HG03060 (cell line): ENCODE results near the gene EXOC1.

Experiments used
- ATAC-seq: cut with Tn5 transposase; IDR thresholded peaks from one replicate; pipeline ENCODE4 v1.9.1; 2021; ENCODE audit warnings: low read depth, moderate number of reproducible peaks; ENCODE audit not compliant: unreplicated experiment

Gene EXOC1

GRCh38 chr4:55851885-55852284 is 1.6 kb upstream of the EXOC1 start:
- ATAC-seq, result no peak

GRCh38 chr4:55854129-55854528 is 681 bp downstream of the EXOC1 start:
- no peak for ATAC-seq

- ATAC-seq, result no peak
Measured at GRCh38 chr4:55857586-55857985, 4.1 kb downstream of the EXOC1 start.

GRCh38 chr4:55859711-55860110 is 6.3 kb downstream of the EXOC1 start:
- ATAC-seq, result no peak

- no peak for ATAC-seq
Measured at GRCh38 chr4:55864577-55865223, 11.3 kb downstream of the EXOC1 start.

- ATAC-seq, result no peak
Measured at GRCh38 chr4:55865228-55865806, 11.9 kb downstream of the EXOC1 start.

GRCh38 chr4:55866290-55866907 is 13.0 kb downstream of the EXOC1 start:
- ATAC-seq, result peak; percentile 79

GRCh38 chr4:55866973-55867574 is 13.6 kb downstream of the EXOC1 start:
- peak; percentile 58 for ATAC-seq

GRCh38 chr4:55868581-55869090 is 15.2 kb downstream of the EXOC1 start:
- ATAC-seq, result no peak

GRCh38 chr4:55871299-55871800 is 17.9 kb downstream of the EXOC1 start:
- no peak for ATAC-seq

- ATAC-seq, result no peak
Measured at GRCh38 chr4:55874831-55875230, 21.4 kb downstream of the EXOC1 start.

GRCh38 chr4:55876387-55876786 is 22.9 kb downstream of the EXOC1 start:
- ATAC-seq, result no peak

- no peak for ATAC-seq
Measured at GRCh38 chr4:55879224-55879623, 25.8 kb downstream of the EXOC1 start.

GRCh38 chr4:55880652-55881280 is 27.3 kb downstream of the EXOC1 start:
- no peak for ATAC-seq

GRCh38 chr4:55884093-55884850 is 30.8 kb downstream of the EXOC1 start:
- ATAC-seq, result no peak

GRCh38 chr4:55884851-55885219 is 31.4 kb downstream of the EXOC1 start:
- ATAC-seq, result no peak

GRCh38 chr4:55887594-55887993 is 34.1 kb downstream of the EXOC1 start:
- ATAC-seq, result no peak

- ATAC-seq, result no peak
Measured at GRCh38 chr4:55892156-55892555, 38.7 kb downstream of the EXOC1 start.

GRCh38 chr4:55896622-55897021 is 43.2 kb downstream of the EXOC1 start:
- ATAC-seq, result no peak

- ATAC-seq, result no peak
Measured at GRCh38 chr4:55902677-55903076, 49.2 kb downstream of the EXOC1 start.
